Lower leg skin (tissue), 4 donors: ENCODE data around the gene SPEG. TPM values are rescaled to one million over a fixed set of nuclear protein-coding genes. Genes with fewer than 3 reads are reported as not detected.

Experiments used
- DNase-seq, 2 donors: peaks; one replicate each; pipeline ENCODE4 v3.0.0-alpha.2; 2019; ENCODE audit warnings: low spot score in 2 of 2
- H3K4me3 ChIP-seq: fragments of 200-600 bp; sonication (generic); 2 replicates; pipeline ENCODE4 v1.5.1; 2017; ENCODE audit warnings: mild to moderate bottlenecking, low read depth; ENCODE audit not compliant: poor library complexity, severe bottlenecking
- POLR2A ChIP-seq, 2 donors: fragments of 450-650 bp; IDR thresholded peaks; one replicate each; pipeline ENCODE4 v1.6.1; 2016 to 2017; ENCODE audit warnings: antibody characterized with exemption in 2 of 2, mild to moderate bottlenecking in 1 of 2, moderate library complexity in 1 of 2
- WGBS, 2 donors: methylation state at CpG; one replicate each; pipeline ENCODE4 v1.1.5; 2018; 5-methylcytosine and 5-hydroxymethylcytosine counted together
- intact Hi-C: fragments of 100-400 bp; cut with DNase I; formaldehyde crosslinking; loops from one replicate; pipeline ENCODE4 v1.15.0; 2023; ENCODE audit warnings: low total_unique reads
- total RNA-seq, 4 donors: library from RNA; depleted of rRNA; stranded (reverse); fragments of >200 nt; gene quantifications; one replicate each; pipeline ENCODE4 v1.1.0, GENCODE V29; 2016
- TF ChIP-seq, protein P1 (sequence below), 3 donors: fragments of 450-650 bp; IDR thresholded peaks; one replicate each; pipeline ENCODE4 v1.5.1; 2016; ENCODE audit warnings: antibody characterized with exemption in 3 of 3, mild to moderate bottlenecking in 3 of 3, moderate library complexity in 2 of 3

SPEG gene
- total RNA-seq, 4 donors from 2014 or later = 3.3 to 11.4 (median 5.3) TPM

DNA sequence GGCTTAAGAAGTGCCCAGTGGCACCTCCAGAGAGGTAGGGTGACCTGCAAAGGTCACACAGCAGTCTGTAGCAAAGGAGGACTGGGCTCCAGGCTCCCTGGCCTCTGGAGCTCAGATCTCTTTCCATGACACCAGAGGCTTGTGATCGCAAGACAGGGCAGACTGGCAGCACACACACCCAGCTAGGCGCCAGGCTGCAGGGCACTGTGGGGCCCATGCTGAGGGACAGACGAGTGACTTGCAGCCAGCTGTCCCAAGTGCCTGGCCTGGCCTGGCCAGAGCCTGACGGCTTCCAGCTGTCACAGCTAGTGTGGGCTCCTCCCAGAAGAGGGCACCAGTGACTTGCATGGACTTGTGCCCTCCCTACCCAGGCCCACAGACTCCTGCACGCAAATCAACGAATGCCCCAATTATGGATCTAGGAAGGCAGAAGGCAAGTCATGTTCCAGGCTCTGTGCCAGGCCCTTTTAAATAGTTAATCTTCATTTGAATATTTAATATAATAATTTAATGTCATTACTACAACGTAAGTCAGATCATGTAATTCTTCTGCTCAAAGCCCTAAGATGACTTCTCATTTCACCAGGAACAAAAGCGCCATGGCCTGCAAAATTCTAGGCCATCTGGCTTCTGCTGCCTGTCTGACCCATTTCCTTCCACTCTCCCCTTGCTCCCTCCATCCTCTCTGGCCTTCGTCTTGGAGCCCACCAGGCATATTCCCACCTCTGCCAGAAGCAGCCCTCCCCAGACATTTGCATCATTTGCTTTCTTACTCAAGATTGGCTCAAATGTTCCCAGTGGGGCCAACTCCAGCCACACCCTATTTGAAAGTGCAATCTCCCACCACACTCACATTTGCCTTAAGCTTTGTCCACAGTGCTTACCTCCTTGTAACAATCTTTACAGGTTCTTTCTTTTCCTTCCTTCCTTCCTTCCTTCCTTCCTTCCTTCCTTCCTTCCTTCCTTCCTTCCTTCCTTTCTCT, 3.7 kb upstream of the SPEG start:
- H3K4me3 ChIP-seq = no peak overlapping the region
- TF ChIP-seq, protein P1, sequence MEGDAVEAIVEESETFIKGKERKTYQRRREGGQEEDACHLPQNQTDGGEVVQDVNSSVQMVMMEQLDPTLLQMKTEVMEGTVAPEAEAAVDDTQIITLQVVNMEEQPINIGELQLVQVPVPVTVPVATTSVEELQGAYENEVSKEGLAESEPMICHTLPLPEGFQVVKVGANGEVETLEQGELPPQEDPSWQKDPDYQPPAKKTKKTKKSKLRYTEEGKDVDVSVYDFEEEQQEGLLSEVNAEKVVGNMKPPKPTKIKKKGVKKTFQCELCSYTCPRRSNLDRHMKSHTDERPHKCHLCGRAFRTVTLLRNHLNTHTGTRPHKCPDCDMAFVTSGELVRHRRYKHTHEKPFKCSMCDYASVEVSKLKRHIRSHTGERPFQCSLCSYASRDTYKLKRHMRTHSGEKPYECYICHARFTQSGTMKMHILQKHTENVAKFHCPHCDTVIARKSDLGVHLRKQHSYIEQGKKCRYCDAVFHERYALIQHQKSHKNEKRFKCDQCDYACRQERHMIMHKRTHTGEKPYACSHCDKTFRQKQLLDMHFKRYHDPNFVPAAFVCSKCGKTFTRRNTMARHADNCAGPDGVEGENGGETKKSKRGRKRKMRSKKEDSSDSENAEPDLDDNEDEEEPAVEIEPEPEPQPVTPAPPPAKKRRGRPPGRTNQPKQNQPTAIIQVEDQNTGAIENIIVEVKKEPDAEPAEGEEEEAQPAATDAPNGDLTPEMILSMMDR (IDR thresholded peaks at IDR 0.05) = no peak
- TF ChIP-seq POLR2A (IDR thresholded peaks at IDR 0.05) = no peak
- no peak for DNase-seq
- intact Hi-C loops = no loop called here
- WGBS, 2 donors = 41 to 46% methylated on average over 9 of the region's 9 CpGs

DNA sequence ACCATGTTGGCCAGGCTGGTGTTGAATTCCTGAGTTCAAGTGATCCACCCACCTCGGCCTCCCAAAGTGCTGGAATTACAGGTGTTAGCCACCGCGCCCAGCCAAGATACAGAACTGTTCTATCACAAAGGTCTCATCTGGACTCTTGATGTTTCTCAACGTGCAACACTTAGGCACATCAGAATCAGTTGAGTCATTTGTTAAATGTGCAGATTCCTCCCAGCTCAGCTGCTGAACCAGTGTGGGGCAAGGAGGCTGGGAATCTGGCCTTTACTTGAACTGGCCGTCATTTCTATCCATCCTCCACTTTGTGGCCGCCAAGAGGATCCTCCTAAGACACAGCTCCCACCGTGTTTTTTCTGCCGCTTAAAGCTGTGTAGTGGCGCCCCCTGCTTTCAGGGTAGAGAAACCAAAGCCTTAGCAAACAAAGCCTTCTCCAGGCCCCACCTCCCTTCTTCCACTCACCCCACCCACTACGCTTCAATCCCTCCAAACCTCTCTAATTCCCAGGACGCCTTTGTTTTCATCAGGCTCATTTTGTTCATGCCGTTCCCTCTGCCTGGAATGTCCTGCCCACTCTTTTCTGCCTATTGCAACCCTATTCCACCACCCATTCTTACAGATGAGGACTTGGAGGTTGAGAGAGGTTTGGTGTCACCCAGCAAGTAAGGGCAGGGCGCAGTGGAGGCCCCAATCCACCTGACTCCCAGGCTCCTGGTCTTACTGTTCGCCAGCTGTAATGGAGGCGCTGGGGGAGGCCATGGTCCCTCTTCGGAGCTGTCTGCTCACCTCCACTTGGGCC, 776 bp upstream of the SPEG start:
- 80 to 85% methylated on average over 16 of the region's 16 CpGs for WGBS, 2 donors
- intact Hi-C loops = no loop called here
- no peak for DNase-seq
- H3K4me3 ChIP-seq = no peak overlapping the region
- no peak for TF ChIP-seq POLR2A (IDR thresholded peaks at IDR 0.05)
- TF ChIP-seq, protein P1 (IDR thresholded peaks at IDR 0.05) = no peak

DNA sequence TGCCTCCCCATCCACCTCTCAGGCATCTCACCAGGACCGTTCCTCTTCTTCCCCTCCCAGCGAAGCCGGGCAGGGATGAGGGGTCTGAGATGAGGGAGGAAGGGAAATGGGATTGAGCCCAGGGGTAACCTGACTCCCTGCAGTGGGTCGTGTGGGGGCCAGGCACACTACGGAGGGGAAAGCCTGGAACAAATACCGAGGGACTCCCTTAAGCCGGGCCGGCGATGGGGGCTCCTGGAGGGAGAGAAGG, 250 bp upstream of the SPEG start:
- no peak overlapping the region for H3K4me3 ChIP-seq
- no peak for TF ChIP-seq POLR2A (IDR thresholded peaks at IDR 0.05)
- TF ChIP-seq, protein P1 (IDR thresholded peaks at IDR 0.05) = no peak
- intact Hi-C loops = no loop called here
- 51 to 85% methylated on average over 9 of the region's 9 CpGs for WGBS, 2 donors
- DNase-seq = no peak

DNA sequence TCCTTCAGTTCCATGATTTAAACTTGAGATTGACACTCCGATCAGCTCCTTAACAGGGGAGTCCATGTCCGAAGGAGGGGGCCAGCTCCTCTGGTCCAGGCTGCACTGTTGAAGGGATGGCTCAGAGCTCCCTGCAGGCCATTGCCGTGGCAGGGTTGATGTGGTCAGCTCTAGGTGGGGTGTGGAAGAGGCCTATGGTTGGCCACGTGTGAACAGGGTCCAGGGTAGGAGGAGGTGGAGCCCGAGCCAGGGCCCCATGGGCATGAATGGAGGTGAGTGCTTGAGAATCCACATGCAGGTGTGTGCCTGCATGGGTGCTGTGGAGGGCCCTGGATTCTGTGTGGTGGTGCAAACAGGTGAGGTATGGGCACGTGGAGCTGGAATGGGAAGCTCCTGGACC, 1.1 kb downstream of the SPEG start:
- no peak overlapping the region for H3K4me3 ChIP-seq
- TF ChIP-seq, protein P1 (IDR thresholded peaks at IDR 0.05) = no peak
- TF ChIP-seq POLR2A (IDR thresholded peaks at IDR 0.05) = no peak
- DNase-seq = no peak
- intact Hi-C loops = no loop called here
- WGBS, 2 donors = 92 to 98% methylated on average over 6 of the region's 6 CpGs

DNA sequence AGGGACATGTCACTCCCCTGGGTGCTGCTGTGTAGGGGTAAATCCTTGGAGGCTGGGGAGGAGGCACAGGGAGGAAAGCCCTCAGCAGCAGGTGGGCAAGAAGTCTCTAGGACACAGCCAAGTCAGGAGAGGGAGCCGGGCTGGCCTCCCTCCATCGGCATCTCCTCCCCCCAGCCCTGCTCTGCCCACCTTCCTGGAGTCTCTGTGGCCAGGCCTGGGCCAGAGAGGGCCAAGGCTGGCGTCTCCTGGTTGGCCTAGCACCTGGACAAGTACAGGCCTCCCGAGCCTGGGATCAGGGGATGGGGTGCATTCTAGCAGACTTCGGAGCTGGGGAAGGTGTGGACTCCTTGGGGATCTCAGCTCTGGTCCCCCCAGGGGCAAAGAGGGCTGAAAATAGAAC, 1.8 kb downstream of the SPEG start:
- no peak overlapping the region for H3K4me3 ChIP-seq
- WGBS, 2 donors = 88 to 92% methylated on average over 3 to 5 of the region's 5 CpGs
- intact Hi-C loops = no loop called here
- no peak for DNase-seq
- no peak for TF ChIP-seq POLR2A (IDR thresholded peaks at IDR 0.05)
- TF ChIP-seq, protein P1 (IDR thresholded peaks at IDR 0.05) = no peak
